Spleen (tissue), 7 donors: ENCODE results near the gene MKX.

Source experiments
- POLR2AphosphoS5 ChIP-seq, 3 donors: sonication (generic); formaldehyde crosslinking; IDR thresholded peaks; one replicate each; pipeline ENCODE4 v1.5.1; 2017; ENCODE audit warnings: antibody characterized with exemption in 3 of 3
- TF ChIP-seq, protein P1 (sequence below), 11 experiments: fragments of 200-600 bp in 7 of 11; fragments of 450-650 bp in 4 of 11; sonication (generic) in 4 of 11; IDR thresholded peaks in 8 of 11; conservative IDR thresholded peaks in 3 of 11; 1 replicate in 7 of 11; 2 replicates in 4 of 11; pipeline versions ENCODE4 v1.4.0 to v1.8.0; 2016 to 2021; ENCODE audit warnings: antibody characterized with exemption in 11 of 11, inconsistent platforms in 4 of 11, mild to moderate bottlenecking in 1 of 11
- donor health status: DM: no; HTN: no; CAD: no; lungs with moderate emphysema.
- donor health status: DM: no; HTN: no; CAD: no.
- donor health status: DM: no; HTN: no; CAD: no.

GRCh38 chr10:27659786-27660185 is 85.8 kb downstream of the MKX start:
- no peak for TF ChIP-seq POLR2AphosphoS5 (IDR thresholded peaks at IDR 0.05)
- TF ChIP-seq, protein P1, sequence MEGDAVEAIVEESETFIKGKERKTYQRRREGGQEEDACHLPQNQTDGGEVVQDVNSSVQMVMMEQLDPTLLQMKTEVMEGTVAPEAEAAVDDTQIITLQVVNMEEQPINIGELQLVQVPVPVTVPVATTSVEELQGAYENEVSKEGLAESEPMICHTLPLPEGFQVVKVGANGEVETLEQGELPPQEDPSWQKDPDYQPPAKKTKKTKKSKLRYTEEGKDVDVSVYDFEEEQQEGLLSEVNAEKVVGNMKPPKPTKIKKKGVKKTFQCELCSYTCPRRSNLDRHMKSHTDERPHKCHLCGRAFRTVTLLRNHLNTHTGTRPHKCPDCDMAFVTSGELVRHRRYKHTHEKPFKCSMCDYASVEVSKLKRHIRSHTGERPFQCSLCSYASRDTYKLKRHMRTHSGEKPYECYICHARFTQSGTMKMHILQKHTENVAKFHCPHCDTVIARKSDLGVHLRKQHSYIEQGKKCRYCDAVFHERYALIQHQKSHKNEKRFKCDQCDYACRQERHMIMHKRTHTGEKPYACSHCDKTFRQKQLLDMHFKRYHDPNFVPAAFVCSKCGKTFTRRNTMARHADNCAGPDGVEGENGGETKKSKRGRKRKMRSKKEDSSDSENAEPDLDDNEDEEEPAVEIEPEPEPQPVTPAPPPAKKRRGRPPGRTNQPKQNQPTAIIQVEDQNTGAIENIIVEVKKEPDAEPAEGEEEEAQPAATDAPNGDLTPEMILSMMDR (IDR thresholded peaks at IDR 0.05 in 8 of 11, conservative IDR thresholded peaks at IDR 0.05 in 3 of 11), result no peak
